Measurements from ENCODE around the gene PDIA4.
"Not testable (repeated sequence)": the region's sequence is repeated elsewhere in the genome, so short reads cannot be mapped to it uniquely, and the experiment has no call there.

PDIA4 gene

GRCh38 chr7:149028346-149029109 lies at the start of gene PDIA4:
Gene PDIA4, minus strand, starts transcription at chr7:149028505. Its CDS starts 97 bp downstream, at chr7:149028408.
- DNase-seq (ENCODE audit: low read depth in 1 of 2, low spot score in 1 of 2) = peak; percentile 99

- no peak for DNase-seq (ENCODE audit: low read depth in 1 of 2, low spot score in 1 of 2)
Observed at GRCh38 chr7:149077594-149077993, 49.3 kb upstream of the PDIA4 start.

GRCh38 chr7:149075286-149075685 lies 47.0 kb upstream of the PDIA4 start:
- no peak for DNase-seq (ENCODE audit: low read depth in 1 of 2, low spot score in 1 of 2)

GRCh38 chr7:149074116-149074885 lies 46.0 kb upstream of the PDIA4 start:
- DNase-seq (ENCODE audit: low read depth in 1 of 2, low spot score in 1 of 2) = no peak

GRCh38 chr7:149072438-149072775 lies 44.1 kb upstream of the PDIA4 start:
- DNase-seq (ENCODE audit: low read depth in 1 of 2, low spot score in 1 of 2) = no peak

GRCh38 chr7:149071641-149072437 lies 43.5 kb upstream of the PDIA4 start:
- peak in 1 of 2 donors; percentile 39 for DNase-seq (ENCODE audit: low read depth in 1 of 2, low spot score in 1 of 2)

- no peak for DNase-seq (ENCODE audit: low read depth in 1 of 2, low spot score in 1 of 2)
Observed at GRCh38 chr7:149071182-149071635, 42.9 kb upstream of the PDIA4 start.

GRCh38 chr7:149070372-149071125 lies 42.2 kb upstream of the PDIA4 start:
- no peak for DNase-seq (ENCODE audit: low read depth in 1 of 2, low spot score in 1 of 2)

GRCh38 chr7:149067869-149068268 lies 39.6 kb upstream of the PDIA4 start:
- DNase-seq (ENCODE audit: low read depth in 1 of 2, low spot score in 1 of 2) = no peak

GRCh38 chr7:149063476-149063875 lies 35.2 kb upstream of the PDIA4 start:
- no peak for DNase-seq (ENCODE audit: low read depth in 1 of 2, low spot score in 1 of 2)

- DNase-seq (ENCODE audit: low read depth in 1 of 2, low spot score in 1 of 2) = not testable (repeated sequence)
Observed at GRCh38 chr7:149062217-149062899, 34.1 kb upstream of the PDIA4 start.

- no peak for DNase-seq (ENCODE audit: low read depth in 1 of 2, low spot score in 1 of 2)
Observed at GRCh38 chr7:149060156-149060555, 31.9 kb upstream of the PDIA4 start.

GRCh38 chr7:149053885-149054284 lies 25.6 kb upstream of the PDIA4 start:
- no peak for DNase-seq (ENCODE audit: low read depth in 1 of 2, low spot score in 1 of 2)

GRCh38 chr7:149053384-149053783 lies 25.1 kb upstream of the PDIA4 start:
- no peak for DNase-seq (ENCODE audit: low read depth in 1 of 2, low spot score in 1 of 2)

- DNase-seq (ENCODE audit: low read depth in 1 of 2, low spot score in 1 of 2) = no peak
Observed at GRCh38 chr7:149050941-149051340, 22.6 kb upstream of the PDIA4 start.

GRCh38 chr7:149048805-149049204 lies 20.5 kb upstream of the PDIA4 start:
- no peak for DNase-seq (ENCODE audit: low read depth in 1 of 2, low spot score in 1 of 2)

- no peak for DNase-seq (ENCODE audit: low read depth in 1 of 2, low spot score in 1 of 2)
Observed at GRCh38 chr7:149046416-149046815, 18.1 kb upstream of the PDIA4 start.

GRCh38 chr7:149043936-149044335 lies 15.6 kb upstream of the PDIA4 start:
- no peak for DNase-seq (ENCODE audit: low read depth in 1 of 2, low spot score in 1 of 2)

GRCh38 chr7:149041350-149041749 lies 13.0 kb upstream of the PDIA4 start:
- no peak for DNase-seq (ENCODE audit: low read depth in 1 of 2, low spot score in 1 of 2)

- not testable (repeated sequence) for DNase-seq (ENCODE audit: low read depth in 1 of 2, low spot score in 1 of 2)
Observed at GRCh38 chr7:149038641-149039040, 10.3 kb upstream of the PDIA4 start.
